AG04450 (cell line): ENCODE data around the gene LRCH1. TPM values are rescaled to one million over a fixed set of nuclear protein-coding genes. Genes with fewer than 3 reads are reported as not detected.
"Not testable (repeated sequence)": the region's sequence is repeated elsewhere in the genome, so short reads cannot be mapped to it uniquely, and the experiment has no call there.

Experiments used
- CTCF ChIA-PET: fragments of 300-600, 350-600 bp; formaldehyde crosslinking; extraction: SDS; loops from one replicate; lab custom pipeline; 2022; ENCODE audit warnings: antibody characterized with exemption, inconsistent platforms; lab: Charles Lee
- POLR2A ChIA-PET: fragments of 350-600 bp; formaldehyde crosslinking; extraction: SDS; loops from one replicate; lab custom pipeline; 2021; ENCODE audit warnings: antibody characterized with exemption, inconsistent platforms; lab: Yijun Ruan, JAX
- DNase-seq: peaks from one replicate; pipeline ENCODE4 v3.0.0-alpha.2; 2011; ENCODE audit warnings: low read depth, low spot score
- H3K27ac ChIP-seq: one replicate; pipeline ENCODE4 v1.5.1; 2012; ENCODE audit warnings: low read depth, low read length, control low read depth
- H3K27me3 ChIP-seq: one replicate; pipeline ENCODE4 v1.6.0; 2012; ENCODE audit warnings: low read length; ENCODE audit not compliant: control insufficient read depth, insufficient read depth
- H3K4me3 ChIP-seq: 2 replicates; pipeline ENCODE4 v1.5.1; 2011; ENCODE audit warnings: mild to moderate bottlenecking, low read depth, low read length, control low read depth
- H3K9me3 ChIP-seq: 2 replicates; pipeline ENCODE4 v1.5.1; 2012; ENCODE audit warnings: low read length; ENCODE audit not compliant: control insufficient read depth, insufficient read depth
- polyA plus RNA-seq: library from polyadenylated mRNA; depleted of rRNA; stranded (reverse); fragments of >200 nt; gene quantifications from 2 replicates; pipeline ENCODE4 v1.2.3, GENCODE V29; 2011
- TF ChIP-seq, protein P1 (sequence below): IDR thresholded peaks from 2 replicates; pipeline ENCODE4 v1.5.1; 2011; ENCODE audit warnings: low read depth, low read length, control low read depth, inconsistent platforms

The LRCH1 gene
- polyA plus RNA-seq, 1 experiment: 17.4 TPM

DNA sequence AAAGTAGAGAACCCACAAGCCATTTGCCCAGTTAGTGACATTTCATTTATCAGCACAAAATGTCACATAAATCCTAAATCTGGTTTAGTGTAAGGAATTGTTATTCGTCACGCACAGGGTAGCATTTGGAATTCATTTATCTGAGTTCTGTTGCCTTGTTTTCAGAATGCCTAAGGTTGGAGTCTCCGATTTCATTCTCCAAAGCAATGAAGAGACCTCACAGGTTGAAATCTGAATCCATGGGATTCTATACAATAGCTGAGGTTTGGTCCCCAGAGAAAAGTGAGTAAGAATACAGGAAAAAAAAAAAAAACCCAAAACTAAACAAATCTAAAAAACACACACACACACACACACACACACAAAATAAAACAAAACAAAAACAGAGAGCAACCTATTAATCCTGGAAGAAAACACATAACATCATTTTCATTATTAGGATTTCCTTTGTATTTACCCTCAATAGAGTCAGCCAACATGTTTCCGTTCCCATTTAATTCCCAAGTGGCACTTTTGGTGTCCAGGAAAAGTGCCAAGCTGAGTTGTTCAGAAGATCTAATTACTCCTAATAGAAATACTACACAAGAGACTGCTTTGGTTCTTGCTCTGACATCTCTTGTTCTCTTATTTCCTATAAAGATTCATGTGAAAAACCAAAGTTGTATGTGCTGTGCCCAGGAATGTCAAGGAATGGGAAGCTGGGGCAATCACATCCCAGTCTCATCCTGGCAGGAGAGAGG, 36.2 kb upstream of the LRCH1 start:
- ChIA-PET CTCF (no interaction called here), POLR2A (no interaction called here)
- no peak overlapping the region for H3K4me3 ChIP-seq
- no peak for DNase-seq
- TF ChIP-seq, protein P1, sequence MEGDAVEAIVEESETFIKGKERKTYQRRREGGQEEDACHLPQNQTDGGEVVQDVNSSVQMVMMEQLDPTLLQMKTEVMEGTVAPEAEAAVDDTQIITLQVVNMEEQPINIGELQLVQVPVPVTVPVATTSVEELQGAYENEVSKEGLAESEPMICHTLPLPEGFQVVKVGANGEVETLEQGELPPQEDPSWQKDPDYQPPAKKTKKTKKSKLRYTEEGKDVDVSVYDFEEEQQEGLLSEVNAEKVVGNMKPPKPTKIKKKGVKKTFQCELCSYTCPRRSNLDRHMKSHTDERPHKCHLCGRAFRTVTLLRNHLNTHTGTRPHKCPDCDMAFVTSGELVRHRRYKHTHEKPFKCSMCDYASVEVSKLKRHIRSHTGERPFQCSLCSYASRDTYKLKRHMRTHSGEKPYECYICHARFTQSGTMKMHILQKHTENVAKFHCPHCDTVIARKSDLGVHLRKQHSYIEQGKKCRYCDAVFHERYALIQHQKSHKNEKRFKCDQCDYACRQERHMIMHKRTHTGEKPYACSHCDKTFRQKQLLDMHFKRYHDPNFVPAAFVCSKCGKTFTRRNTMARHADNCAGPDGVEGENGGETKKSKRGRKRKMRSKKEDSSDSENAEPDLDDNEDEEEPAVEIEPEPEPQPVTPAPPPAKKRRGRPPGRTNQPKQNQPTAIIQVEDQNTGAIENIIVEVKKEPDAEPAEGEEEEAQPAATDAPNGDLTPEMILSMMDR: no peak
- H3K27me3 ChIP-seq: peaks cover 3% of the 10 kb centered on the region
- no peak overlapping the region for H3K27ac ChIP-seq
- peaks cover 2% of the 10 kb centered on the region; the same call in 1 of the 2 replicates for H3K9me3 ChIP-seq

DNA sequence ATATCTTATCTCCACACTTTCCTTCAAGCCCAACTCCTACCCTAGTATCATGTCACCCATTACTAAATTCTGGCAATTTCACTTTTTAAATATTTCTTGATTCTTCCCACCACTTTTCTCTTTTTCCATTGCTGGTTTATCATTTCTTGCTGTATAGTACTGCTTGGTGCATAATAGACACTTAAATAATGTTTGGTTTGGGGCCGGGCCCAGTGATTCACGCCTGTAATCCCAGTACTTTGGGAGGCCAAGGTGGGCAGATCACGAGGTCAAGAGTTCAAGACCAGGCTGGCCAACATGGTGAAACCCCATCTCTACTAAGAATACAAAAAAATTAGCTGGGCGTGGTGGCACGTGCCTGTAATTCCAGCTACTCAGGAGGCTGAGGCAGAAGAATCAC, 35.2 kb upstream of the LRCH1 start:
- H3K27ac ChIP-seq, CTCF ChIA-PET, DNase-seq, H3K9me3 ChIP-seq, H3K4me3 ChIP-seq, POLR2A ChIA-PET: not testable (repeated sequence)
- H3K27me3 ChIP-seq: peaks cover 13% of the 10 kb centered on the region

DNA sequence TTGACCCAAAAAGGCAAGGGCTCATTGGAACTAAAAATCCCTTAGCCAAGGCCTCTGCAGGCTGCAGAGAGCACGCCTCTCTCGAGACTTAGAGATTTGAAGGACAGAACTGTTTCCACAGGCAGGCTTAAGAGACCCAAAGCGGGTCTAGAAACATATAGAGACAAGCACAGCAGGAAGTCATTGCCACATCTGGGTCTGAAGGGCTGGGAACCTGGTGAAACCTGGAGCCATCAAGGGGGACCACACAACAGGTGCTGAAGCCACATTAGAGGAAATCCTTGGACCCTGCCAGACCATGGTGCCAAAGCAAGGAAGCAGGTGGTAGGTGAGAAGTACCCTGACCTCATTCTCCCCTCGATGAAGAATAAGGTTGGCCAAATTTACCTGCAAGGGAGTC, 33.8 kb upstream of the LRCH1 start:
- peaks cover 2% of the 10 kb centered on the region; the same call in 1 of the 2 replicates for H3K9me3 ChIP-seq
- no peak overlapping the region for H3K27ac ChIP-seq
- ChIA-PET POLR2A (no interaction called here), CTCF (no interaction called here)
- TF ChIP-seq, protein P1: no peak
- DNase-seq: no peak
- H3K4me3 ChIP-seq: no peak overlapping the region
- H3K27me3 ChIP-seq: peaks cover 18% of the 10 kb centered on the region

DNA sequence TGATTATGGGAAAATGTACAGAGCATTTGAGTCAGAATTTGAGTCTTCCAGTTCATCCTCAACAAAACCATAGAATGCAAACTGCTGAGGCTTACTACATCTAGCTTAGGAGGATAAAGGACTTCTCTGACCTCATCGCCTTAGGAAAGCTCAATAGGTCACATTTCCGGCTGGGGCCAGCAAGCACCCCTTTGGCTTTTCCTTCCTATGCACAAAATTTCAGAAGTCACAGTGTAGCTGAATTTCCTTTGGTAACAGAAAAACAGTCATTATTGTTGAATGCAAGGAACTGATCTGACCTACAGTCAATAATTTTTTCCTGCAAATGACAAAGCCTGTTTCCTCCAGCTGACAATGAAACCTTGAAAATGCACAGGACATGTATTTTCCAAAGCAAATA, 32.8 kb upstream of the LRCH1 start:
- Histone ChIP-seq H3K4me3 (no peak overlapping the region), H3K27ac (no peak overlapping the region), H3K27me3 (peaks cover 22% of the 10 kb centered on the region), H3K9me3 (peaks cover 2% of the 10 kb centered on the region; the same call in 1 of the 2 replicates)
- POLR2A ChIA-PET: no interaction called here
- CTCF ChIA-PET: interaction anchor here (1.1 kb wide), 1 partner anchor 32 kb away, joined by 3 read pairs; no protein-coding TSS in a partner anchor
- TF ChIP-seq, protein P1: no peak
- no peak for DNase-seq

DNA sequence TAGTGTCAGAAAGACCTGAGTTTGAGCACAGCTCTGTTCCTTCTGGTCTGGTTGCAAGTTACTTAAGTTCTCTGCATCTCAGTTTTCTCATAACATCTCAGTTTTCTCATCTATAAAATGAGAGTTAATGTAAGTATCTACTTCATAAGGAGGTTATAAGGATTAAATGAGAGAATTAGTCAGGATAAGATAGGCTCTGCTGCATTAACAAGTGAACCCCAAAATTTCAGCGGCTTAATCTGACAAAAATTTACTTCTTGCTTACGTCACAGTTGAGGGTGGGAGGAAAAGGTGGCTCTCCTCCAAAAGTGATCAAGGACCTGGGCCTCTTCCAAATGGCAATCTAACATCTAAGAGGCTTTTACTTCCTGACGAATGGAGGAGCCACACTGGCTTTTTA, 31.5 kb upstream of the LRCH1 start:
- ChIA-PET CTCF (interaction anchor here (1.7 kb wide), 1 partner anchor 201 kb away, joined by 3 read pairs; no protein-coding TSS in a partner anchor), POLR2A (no interaction called here)
- TF ChIP-seq, protein P1: no peak
- H3K27ac ChIP-seq: no peak overlapping the region
- H3K27me3 ChIP-seq: peaks cover 29% of the 10 kb centered on the region
- H3K4me3 ChIP-seq: no peak overlapping the region
- H3K9me3 ChIP-seq: peaks cover 2% of the 10 kb centered on the region; the same call in 1 of the 2 replicates
- no peak for DNase-seq
